ENCODE measurements around the gene KDM4C.
"Not testable (repeated sequence)": the region's sequence is repeated elsewhere in the genome, so short reads cannot be mapped to it uniquely, and the experiment has no call there.

KDM4C gene

DNA sequence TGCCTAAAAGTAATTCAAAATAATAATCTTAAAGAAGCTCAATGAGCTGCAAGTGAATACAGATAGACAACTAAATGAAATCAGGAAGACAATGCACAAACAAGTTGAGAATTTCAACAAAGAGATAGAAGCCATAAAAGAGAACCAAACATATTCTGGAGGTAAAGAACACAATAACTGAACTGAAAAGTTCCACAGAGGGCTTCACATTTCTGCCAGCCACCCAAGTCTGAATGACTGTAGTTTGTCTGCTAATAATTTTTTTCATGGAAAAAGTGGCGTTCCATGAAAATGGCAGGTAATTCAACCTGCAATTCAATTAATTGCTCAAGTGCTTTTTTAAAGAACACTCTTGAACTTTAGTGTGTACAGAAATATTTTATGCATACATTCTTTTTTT, 251.3 kb downstream of the KDM4C start:
- H3K4me3 ChIP-seq (IDR thresholded peaks at IDR 0.05; ENCODE audit: insufficient read depth, low read depth, low read length) = no peak overlapping the region
- no peaks in the 10 kb centered on the region for H3K27me3 ChIP-seq (ENCODE audit: insufficient read depth, low read depth)
- H2AFZ ChIP-seq (ENCODE audit: low read depth) = no peak overlapping the region
- H3K79me2 ChIP-seq (ENCODE audit: insufficient read depth, low read depth) = no peaks in the 10 kb centered on the region
- no peak overlapping the region for H3K4me2 ChIP-seq
- TF ChIP-seq, protein P1, sequence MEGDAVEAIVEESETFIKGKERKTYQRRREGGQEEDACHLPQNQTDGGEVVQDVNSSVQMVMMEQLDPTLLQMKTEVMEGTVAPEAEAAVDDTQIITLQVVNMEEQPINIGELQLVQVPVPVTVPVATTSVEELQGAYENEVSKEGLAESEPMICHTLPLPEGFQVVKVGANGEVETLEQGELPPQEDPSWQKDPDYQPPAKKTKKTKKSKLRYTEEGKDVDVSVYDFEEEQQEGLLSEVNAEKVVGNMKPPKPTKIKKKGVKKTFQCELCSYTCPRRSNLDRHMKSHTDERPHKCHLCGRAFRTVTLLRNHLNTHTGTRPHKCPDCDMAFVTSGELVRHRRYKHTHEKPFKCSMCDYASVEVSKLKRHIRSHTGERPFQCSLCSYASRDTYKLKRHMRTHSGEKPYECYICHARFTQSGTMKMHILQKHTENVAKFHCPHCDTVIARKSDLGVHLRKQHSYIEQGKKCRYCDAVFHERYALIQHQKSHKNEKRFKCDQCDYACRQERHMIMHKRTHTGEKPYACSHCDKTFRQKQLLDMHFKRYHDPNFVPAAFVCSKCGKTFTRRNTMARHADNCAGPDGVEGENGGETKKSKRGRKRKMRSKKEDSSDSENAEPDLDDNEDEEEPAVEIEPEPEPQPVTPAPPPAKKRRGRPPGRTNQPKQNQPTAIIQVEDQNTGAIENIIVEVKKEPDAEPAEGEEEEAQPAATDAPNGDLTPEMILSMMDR (conservative IDR thresholded peaks at IDR 0.05; ENCODE audit: low read depth, low read length) = no peak
- H4K20me1 ChIP-seq (ENCODE audit: insufficient read depth) = no peaks in the 10 kb centered on the region
- H3K4me1 ChIP-seq (ENCODE audit: low read depth, poor library complexity, severe bottlenecking) = peaks cover 18% of the 10 kb centered on the region
- H3K9ac ChIP-seq = no peak overlapping the region
- H3K27ac ChIP-seq = no peak overlapping the region
- H3K36me3 ChIP-seq (ENCODE audit: insufficient read depth) = no peaks in the 10 kb centered on the region; the same call in 1 of the 2 replicates

DNA sequence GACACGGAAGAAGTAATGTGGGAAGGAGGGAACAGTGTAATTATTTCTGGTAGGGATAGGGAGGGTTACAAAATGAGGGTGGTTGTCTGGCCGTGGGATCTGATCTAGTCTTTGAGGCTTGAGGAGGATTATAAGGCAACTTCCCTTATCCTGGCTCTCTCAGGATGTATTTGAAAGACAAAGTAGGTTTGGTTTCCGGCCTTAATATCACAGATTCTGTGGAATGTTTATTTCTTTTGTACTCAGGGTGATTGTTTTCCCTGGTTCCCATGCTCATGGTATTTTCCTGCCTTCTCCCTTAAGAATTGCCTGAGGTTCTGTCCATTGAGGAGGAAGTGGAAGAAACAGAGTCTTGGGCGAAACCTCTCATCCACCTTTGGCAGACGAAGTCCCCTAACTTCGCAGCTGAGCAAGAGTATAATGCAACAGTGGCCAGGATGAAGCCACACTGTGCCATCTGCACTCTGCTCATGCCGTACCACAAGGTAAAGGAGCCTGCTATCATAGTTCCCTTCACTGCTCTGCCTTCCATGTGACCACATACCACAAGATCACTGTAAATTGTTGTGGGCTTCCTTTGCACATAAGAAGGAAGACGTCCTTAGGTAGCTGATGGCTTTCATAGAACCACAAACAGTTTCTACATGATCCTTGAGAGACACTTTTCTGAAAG, 253.8 kb downstream of the KDM4C start:
- Histone ChIP-seq H3K79me2 (ENCODE audit: insufficient read depth, low read depth) (no peaks in the 10 kb centered on the region), H3K4me1 (ENCODE audit: low read depth, poor library complexity, severe bottlenecking) (peaks cover 18% of the 10 kb centered on the region), H3K27me3 (ENCODE audit: insufficient read depth, low read depth) (no peaks in the 10 kb centered on the region), H2AFZ (ENCODE audit: low read depth) (no peak overlapping the region), H3K9ac (no peak overlapping the region), H3K4me3 (IDR thresholded peaks at IDR 0.05; ENCODE audit: insufficient read depth, low read depth, low read length) (no peak overlapping the region), H3K27ac (no peak overlapping the region), H3K4me2 (peak overlapping the region; percentile 15; the same call in 1 of the 2 replicates), H4K20me1 (ENCODE audit: insufficient read depth) (no peaks in the 10 kb centered on the region), H3K36me3 (ENCODE audit: insufficient read depth) (no peaks in the 10 kb centered on the region; the same call in 1 of the 2 replicates)
- TF ChIP-seq, protein P1 (conservative IDR thresholded peaks at IDR 0.05; ENCODE audit: low read depth, low read length) = no peak

- no peak overlapping the region for H3K9ac ChIP-seq
- H3K4me1 ChIP-seq (ENCODE audit: low read depth, poor library complexity, severe bottlenecking) = no peaks in the 10 kb centered on the region
- H2AFZ ChIP-seq (ENCODE audit: low read depth) = no peak overlapping the region
- TF ChIP-seq, protein P1 (conservative IDR thresholded peaks at IDR 0.05; ENCODE audit: low read depth, low read length) = no peak
- no peak overlapping the region for H3K27ac ChIP-seq
- H3K27me3 ChIP-seq (ENCODE audit: insufficient read depth, low read depth) = no peaks in the 10 kb centered on the region
- H4K20me1 ChIP-seq (ENCODE audit: insufficient read depth) = no peaks in the 10 kb centered on the region
- H3K36me3 ChIP-seq (ENCODE audit: insufficient read depth) = no peaks in the 10 kb centered on the region
- H3K79me2 ChIP-seq (ENCODE audit: insufficient read depth, low read depth) = no peaks in the 10 kb centered on the region
- no peak overlapping the region for H3K4me3 ChIP-seq (IDR thresholded peaks at IDR 0.05; ENCODE audit: insufficient read depth, low read depth, low read length)
- no peak overlapping the region for H3K4me2 ChIP-seq
Measured at GRCh38 chr9:7027996-7028395, 270.2 kb downstream of the KDM4C start.

DNA sequence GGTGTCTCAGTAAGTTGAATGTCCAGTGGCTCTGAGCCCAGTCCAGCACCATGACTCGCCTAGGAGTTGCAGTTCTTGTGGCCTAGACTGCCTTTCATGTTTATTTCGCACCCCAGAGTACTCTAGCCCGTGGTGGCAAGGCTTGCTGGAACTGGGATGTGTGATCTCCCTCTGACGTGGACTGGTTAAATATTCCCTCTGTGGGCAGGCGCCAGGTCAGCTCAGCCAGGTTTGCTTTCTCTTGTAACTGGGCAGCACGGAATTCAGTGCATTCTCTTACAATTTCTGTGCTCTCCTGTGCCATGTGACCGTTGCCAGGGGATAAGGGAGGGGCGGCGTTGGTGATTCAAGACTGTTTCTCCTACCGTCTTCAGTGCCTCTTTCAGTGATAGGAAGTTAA, 270.8 kb downstream of the KDM4C start:
- Histone ChIP-seq H3K27ac (no peak overlapping the region), H3K27me3 (ENCODE audit: insufficient read depth, low read depth) (no peaks in the 10 kb centered on the region), H4K20me1 (ENCODE audit: insufficient read depth) (no peaks in the 10 kb centered on the region), H3K4me2 (no peak overlapping the region), H3K36me3 (ENCODE audit: insufficient read depth) (no peaks in the 10 kb centered on the region), H2AFZ (ENCODE audit: low read depth) (no peak overlapping the region), H3K4me3 (IDR thresholded peaks at IDR 0.05; ENCODE audit: insufficient read depth, low read depth, low read length) (no peak overlapping the region), H3K79me2 (ENCODE audit: insufficient read depth, low read depth) (no peaks in the 10 kb centered on the region), H3K9ac (no peak overlapping the region), H3K4me1 (ENCODE audit: low read depth, poor library complexity, severe bottlenecking) (no peaks in the 10 kb centered on the region)
- TF ChIP-seq, protein P1 (conservative IDR thresholded peaks at IDR 0.05; ENCODE audit: low read depth, low read length) = no peak

DNA sequence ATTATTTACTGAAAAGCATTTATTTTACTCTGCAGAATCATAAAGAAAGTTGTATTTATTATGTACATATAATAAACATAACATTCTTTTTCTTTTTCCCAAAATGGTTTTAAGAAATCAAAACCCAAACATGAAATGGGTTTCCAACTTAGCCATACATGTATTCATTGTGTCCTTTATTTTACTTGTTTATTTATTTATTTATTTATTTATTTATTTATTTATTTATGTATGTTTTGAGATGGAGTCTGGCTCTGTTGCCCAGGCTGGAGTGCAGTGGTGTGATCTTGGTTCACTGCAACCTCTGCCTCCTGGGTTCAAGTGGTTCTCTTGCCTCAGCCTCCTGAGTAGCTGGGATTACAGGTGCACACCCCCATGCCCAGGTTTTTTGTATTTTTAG, 273.2 kb downstream of the KDM4C start:
- H3K27ac ChIP-seq; H3K36me3 ChIP-seq (ENCODE audit: insufficient read depth); H3K79me2 ChIP-seq (ENCODE audit: insufficient read depth, low read depth); H3K9ac ChIP-seq; H4K20me1 ChIP-seq (ENCODE audit: insufficient read depth); H3K4me1 ChIP-seq (ENCODE audit: low read depth, poor library complexity, severe bottlenecking); H2AFZ ChIP-seq (ENCODE audit: low read depth); H3K4me3 ChIP-seq (IDR thresholded peaks at IDR 0.05; ENCODE audit: insufficient read depth, low read depth, low read length); H3K4me2 ChIP-seq; H3K27me3 ChIP-seq (ENCODE audit: insufficient read depth, low read depth): not testable (repeated sequence)

All from KMS-11 (cell line).